ENCODE results near the gene ZNF385D.

ZNF385D gene

DNA sequence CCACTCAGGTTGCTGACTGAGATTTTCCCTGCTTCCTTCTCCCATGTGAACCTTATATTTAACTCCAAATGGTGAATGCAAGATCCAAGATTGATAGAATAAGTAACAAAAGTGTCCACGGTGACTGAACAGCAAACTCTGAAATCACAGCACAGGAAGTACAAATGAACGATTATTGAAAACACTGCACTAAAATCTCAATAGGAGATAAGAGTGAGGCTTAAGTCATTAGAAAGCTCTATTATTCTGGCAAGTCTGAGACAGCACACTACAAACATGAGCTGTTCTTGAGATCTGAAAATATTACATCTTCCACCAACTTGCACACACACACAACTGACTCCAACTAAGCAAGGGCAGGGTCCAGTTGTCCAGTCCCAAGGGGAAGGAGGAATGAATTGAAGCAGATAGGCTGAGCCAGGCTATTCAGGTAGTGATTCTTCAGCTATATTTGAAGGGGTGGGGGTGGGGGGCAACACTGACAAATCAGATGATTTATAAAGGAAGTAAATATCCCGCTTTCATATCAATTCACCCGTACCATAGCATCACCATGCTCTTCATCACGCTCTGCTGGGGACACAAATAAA lies 2.9 kb downstream of the ZNF385D start:
- no peak for DNase-seq

DNA sequence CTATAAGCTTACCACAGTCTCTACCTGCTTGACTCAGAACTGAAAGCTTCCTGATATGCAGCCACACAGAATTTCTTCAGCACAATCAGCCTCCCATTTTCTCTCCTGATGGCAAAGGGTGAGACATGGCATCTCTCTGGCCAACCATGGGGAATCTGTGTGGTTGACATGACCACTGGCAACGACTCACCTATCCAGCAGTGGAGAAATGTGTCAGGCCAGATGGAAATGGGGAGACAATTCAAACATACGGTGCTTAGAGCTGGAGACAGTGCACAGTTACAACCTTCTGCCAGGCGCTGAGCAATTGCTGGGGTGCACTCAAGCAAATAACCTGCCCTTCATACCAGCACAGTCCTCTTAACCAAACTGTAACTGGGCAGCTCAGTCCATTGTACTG lies 3.6 kb downstream of the ZNF385D start:
- DNase-seq, result no peak

DNA sequence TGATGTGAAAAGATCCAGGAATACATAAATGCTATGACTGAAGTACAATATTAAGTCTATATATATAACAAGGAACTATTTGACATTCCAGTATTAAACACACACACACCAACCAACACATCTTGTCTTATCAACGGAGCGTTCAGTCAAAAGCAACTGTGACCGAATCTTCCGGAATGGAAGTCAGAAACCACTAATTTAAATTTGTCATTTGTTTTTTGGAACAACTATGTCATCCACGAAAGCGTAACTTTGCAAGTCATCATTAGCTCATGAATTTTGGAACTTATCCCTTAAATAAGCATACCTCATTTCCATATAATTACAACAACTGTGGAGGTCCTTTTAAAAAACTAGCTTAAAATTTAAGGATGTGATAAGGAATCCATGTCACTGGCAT lies 5.0 kb downstream of the ZNF385D start:
- no peak for DNase-seq

DNA sequence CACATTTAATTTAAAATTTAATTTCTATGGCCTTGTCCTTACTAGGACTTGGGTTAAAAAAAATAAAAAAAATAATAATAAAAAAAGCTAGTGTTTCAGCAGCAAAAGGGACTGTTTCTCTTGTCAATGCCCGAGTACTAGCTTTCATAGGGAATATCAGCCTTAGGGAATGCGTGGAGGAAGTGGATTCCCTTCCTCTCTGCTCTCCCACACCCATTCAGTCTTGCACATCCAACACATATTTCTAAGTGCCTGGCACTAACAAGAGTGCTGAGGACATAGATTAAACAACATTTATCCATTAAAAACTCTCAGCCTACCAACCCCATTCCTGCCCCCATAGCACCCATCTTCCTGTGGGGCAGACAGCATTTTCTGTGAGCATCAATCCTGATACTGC lies 6.2 kb downstream of the ZNF385D start:
- no peak for DNase-seq

DNA sequence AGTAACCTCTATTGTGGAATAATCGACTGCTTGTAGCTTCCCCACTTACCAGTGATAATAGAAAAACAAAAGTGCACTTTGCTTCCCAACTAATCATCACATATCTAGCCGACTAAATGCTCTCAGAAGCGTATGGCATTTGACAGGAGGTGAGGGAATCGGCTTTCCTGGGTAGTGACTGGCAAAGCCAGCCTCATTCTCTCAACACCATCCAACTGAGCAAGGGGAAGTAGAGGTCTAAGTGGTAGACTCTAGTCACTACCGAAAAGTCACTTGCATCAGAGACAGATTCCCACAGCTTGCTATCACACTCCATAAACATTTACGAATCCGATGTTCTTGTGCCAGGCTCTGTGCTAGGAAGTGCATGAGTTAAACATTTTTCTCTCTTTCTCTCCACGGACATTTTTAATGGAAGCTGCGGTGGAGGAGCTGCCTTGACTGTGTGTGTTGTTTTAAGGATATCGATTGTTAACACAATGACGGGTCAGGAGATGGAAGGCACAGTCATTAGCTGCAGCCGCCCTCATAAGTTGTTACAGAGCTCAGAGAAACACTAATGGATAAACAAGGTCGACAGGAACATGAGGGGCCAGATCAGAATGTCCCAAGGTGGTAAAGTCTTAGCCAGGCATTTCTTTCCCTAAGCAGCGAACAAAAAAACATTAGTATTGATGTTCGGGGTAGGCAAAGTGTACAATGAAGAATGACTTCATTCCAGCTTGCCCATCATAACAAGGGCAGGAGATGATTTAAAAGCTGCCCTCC lies 11.9 kb downstream of the ZNF385D start:
- DNase-seq, result no peak

DNA sequence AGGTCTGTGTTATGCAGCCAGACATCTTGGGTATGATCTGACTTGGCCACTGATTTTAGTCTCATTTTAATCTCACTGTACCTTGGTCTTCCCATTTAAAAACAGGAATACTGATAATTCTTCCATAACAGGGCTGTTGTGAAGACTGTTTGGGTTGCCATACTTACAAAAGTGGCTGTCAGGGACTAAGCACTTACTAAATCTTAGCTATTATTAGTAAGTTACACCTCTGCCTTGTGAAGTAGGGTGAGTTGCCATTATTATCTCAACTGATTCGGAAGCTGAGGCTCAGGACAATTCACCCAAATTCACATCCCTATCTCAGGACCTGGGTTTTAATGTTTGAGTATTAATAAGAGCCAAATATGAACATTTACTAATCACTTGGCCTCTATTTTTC lies 12.7 kb downstream of the ZNF385D start:
- no peak for DNase-seq

DNA sequence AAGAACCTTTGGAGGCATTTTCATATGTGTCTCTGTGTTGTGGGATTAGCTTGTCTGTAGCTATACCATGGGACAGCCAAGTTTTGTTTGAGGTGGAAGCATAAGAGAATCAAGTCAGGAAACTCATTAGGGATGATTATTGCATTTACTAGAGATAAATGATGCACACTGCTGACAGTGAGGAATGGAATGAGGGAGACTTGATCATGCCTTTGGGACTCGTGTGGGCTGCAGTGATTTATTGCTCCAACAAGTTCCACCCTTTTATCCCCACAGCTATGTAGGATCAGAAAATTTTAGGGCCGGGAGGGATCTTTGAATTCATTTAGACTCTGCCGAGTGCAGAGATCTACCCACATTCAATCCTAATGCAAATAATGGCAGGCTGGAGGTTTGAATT lies 16.3 kb downstream of the ZNF385D start:
- no peak for DNase-seq

DNA sequence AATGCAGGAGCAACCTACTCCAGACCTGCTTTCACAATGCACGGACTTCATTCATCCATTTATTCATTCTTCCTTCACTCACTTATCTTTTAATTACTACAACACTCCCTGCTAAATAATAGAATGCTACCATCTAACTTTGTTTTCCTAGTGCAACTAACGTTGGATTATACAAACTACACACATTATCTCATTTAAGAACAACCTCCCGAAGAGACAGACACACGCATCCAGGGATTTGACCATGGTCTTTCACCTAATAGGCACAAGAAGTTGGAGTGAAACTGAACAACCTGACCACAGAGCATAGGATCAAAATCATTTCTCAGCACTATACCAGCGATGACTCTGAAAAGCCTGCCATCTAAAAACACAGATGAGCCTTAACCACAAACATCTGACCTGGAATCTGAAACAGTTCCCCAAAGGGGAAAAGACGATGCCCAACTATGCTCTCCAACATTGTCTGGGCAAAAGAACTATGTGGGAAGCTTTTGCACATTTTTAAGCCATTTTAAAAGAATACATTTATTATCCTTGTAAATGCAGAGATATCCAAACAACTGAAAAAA lies 21.0 kb downstream of the ZNF385D start:
- DNase-seq, result no peak

DNA sequence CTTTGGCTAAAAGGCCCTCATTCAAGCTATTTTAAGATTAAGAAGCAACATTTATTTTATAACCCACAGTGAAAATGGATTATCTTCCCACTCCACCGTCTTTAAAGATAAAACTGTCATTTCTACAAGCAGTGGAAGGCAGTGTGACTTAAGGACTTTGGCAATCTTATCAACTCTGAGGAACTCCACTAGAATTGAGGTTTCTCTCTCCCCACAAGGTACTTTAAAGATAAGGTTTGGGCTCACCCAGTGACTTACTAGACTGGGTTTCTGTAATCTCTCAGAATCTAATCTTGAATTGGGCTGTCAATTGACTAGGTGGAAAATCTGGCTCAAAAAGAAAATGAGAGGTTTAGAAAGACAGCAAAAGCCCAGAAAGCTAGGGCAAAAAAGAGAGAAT lies 21.7 kb downstream of the ZNF385D start:
- no peak for DNase-seq

DNA sequence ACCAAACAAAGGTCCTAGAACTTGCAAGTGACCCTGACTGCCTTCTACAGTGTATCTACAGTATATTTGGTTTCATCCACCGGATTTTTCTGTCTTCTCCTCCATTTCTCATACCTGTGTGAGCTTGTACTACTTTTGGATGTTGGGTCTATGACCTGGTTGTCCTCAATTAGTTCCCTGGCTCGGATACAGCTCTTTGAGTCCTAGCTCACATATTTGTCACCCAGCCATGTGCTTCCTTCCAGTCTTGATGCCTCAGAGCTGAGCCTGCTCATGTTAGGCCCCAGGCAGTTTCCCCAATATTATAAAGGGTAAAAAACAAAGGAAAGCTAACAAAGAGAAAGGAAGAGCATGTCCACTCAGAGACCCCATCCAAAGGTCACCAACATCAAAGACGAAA lies 28.2 kb downstream of the ZNF385D start:
- DNase-seq, result no peak

DNA sequence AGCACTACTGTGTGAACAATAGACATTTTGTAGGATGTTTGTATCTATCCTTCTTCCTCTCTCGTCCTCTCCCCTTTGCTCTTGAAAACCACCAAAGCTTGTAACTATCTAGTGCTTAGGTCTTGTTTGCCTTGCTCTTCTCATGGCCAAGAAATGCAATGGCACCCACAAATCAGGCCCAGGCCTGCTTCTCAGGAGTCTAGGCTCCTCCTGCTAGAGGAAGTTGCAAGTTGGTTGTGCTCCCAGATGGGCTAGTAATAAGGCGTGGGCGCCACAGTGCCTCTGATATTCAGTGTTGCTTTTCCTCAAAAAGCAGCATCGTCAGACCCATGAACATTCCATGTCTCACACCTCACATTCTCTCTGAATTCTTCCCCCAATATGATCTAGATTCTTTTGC lies 28.7 kb downstream of the ZNF385D start:
- no peak for DNase-seq

DNA sequence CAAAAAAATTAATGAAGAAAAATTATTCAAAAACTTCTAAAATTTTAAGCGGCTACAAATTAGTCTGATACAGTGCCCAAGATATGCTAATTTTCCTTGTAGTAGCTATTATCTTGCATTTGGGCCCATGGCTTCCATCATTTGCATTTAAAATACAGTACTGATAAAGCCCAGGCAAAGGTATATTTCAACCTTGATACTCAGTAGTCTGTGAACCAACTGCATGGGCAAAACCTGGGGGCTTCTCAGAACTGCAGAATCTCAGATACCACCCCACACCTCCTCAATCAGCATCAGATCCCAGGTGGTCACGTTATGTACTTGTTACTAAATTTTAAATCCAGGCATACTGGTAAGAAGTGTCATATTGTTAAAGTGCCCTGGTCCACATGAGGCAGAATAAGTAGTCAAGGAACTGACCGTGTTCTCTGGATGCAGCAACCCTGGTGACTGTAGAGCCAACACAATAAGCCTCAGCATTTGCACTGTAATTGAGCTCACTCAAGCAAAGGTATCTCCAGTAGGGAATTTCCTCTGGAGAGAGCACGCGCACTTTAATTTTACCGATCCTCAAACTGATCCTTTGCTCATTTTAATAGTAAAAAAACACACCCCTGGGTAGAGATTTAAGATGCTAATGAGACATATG lies 31.9 kb downstream of the ZNF385D start:
- no peak for DNase-seq

DNA sequence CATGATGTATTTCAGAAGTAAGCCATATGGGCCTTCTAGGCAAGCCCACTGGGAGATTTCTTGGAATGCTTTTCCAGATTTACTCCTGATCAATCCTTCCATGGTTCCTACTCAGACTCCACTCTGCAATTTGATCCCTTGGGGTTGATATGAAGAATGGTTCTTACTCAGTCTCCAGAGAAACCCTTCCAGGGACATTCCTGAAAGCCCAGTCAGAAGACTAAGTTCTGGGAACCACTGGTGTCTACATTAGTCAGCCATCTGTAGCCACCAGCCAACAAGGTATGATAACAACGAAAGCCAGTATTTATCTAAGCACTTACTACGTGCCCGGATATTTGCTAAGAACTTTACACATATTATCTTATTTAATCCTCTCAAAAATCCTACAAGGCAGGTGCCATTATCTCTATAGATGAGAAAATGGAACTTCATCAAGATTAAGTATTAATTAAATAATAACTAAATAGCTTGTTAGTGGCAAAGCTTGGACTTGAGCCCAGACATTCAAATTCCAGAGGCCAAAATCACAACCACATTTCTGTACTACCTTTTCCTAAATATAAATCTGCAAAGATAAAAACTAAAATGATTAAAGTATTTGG lies 32.7 kb downstream of the ZNF385D start:
- peak; percentile 20 for DNase-seq

DNA sequence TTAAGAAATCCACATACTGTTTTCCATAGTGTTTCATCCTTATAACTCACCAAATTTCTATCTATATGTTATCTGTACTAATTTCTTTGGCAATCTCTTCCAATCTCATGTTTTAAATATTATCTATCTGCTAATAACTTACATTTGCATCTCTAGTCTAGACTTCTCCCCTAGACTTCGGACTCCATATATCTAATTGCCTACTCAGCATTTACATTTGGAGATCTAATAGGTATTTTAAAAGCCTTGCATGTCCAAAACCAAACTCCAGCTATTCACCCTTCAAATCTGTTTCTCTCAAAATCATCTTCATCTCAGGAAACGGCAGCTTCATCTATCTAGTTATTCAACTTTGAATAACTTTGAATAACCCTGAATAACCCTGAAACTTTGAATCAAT lies 35.3 kb downstream of the ZNF385D start:
- DNase-seq, result no peak

DNA sequence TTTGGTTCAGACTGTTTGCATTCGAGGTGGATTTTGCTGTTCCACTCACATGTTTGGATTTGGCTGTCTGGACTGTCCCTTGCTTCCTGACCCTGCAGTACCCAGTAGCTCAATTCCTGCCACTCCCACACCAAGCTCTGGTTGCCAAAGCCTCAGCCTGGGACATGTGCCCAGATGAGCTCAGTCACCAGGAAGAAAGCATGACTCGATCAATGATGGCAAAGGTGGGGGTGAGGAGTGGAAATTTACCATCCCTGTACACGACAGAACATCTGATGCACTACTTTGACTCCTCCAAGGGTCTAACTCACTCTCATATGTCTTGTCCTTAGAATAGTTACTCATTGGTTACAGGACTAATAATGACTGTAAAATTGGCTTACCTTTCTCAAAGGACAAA lies 45.2 kb downstream of the ZNF385D start:
- no peak for DNase-seq

DNA sequence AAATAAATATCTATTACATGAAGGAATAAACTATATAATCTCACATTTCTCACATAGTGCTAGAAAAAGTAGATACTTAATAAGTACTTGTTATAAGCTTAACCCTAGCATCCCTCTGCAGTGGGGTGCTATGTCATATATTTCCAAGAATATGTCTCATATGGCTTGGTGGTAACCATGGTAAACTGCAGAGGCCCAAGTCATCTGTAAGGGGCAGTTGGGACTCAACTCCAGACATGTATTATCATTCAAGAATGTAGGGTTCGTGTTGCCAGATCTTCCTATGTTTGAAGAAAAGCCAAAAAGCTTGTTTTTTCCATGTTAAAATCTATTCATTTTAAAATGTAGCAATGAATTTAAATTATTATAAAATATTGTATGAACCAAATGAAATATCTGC lies 46.2 kb downstream of the ZNF385D start:
- no peak for DNase-seq

DNA sequence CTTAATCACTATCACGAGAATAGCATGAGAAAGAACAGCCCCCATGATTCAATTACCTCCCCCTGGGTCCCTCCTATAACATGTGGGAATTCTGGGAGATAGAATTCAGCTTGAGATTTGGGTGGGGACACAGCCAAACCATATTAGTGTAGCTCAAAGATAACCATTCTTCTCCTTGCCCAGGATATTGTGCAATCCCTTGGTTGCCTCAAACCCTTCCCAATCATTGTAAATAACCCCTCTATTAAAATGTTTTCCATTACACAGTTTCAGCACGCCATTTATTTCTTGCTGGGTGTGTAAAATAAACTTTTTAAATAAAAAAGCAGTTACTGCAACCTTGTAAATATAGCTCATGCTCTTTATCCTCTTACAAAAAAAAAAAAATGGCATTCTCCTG lies 47.7 kb downstream of the ZNF385D start:
- DNase-seq, result no peak

DNA sequence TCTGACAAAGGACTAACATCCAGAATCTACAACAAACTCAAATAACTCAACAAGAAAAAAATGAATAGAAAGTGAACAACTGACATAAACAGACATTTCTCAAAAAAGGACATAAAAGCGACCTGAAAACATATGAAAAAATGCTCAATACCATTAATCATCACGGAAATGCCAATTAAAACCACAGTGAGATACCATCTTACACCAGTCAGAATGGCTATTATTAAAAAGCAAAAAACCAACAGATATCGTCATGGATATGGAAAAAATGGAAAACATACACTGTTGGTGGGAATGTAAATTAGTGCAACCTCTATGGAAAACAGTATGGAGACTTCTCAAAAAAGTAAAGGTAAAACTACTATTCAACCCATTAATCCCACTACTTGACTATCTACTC lies 53.3 kb downstream of the ZNF385D start:
- no peak for DNase-seq

DNA sequence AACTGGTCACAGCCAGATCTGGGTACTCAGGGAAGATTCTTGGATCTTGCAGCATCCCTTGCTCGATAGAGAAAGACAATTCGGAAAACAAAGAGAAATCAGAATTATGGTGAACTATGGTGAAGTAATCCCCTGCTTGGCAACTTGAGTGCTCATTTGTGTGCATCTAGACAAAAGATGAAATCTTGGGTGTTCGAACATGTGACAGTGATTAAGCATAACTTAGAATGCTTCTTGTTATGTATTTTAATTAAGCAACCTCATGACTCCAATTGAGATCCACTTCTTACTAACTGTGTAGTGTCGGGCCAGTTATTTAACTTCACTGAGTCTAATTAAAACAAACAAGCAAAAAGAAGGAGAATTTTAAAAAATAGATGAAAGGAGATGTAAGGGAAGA lies 56.5 kb downstream of the ZNF385D start:
- DNase-seq, result no peak

DNA sequence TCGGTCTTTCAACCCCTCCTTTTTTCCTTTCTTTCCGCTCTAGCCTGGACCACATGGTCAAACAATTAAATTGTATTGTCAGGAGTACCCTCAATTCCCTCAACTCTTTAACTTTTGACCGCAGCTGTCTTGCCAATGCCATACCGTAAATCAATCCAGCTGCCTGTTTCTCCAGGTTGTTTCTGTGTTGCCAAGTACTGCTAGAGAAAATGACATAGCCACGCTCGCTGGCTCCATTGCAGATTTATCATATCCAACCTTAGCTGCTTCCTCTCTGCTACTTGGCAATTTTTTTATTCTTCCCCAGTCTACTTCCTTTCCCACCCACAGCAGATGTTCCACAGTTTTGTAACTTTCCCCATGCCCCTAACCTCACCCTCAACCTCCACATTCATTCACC lies 60.0 kb downstream of the ZNF385D start:
- DNase-seq, result no peak

DNA sequence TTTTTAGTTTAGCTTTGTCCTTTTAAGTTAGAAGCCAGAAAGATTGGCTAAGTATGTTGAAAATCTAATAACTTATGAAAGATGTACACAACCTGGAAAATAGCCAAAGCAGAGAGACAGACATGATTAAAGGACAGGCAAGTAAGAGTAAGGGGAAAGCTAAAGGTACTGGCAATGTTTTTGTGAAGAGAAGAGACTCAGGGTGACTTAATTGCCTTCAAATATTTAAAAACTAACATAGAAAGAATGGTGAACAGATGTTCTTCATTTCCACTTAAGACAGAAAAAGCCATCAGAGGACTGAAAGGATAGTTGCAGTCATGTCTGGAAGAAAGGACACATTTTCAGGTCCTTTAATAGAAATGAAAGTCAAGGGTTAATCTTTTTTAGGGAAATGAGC lies 68.8 kb downstream of the ZNF385D start:
- DNase-seq, result no peak

DNA sequence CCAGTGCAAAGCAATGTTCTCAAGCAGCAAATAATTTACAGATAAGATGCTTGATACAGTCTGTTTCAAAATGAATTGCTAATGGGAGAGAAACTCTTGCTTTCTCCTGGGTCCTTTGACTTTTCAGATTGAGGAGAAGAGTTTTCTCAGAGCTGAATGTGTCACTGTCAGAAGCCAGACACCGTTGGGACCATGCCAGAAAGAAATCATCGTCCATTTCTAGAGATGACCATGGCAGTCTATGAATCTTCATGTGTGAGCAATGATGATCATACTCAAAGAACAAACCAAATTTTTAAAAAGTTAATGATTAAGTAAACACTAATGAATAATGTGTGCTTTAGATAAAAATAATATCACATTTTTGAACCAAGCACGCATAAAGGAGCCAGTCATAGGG lies 77.6 kb downstream of the ZNF385D start:
- no peak for DNase-seq

DNA sequence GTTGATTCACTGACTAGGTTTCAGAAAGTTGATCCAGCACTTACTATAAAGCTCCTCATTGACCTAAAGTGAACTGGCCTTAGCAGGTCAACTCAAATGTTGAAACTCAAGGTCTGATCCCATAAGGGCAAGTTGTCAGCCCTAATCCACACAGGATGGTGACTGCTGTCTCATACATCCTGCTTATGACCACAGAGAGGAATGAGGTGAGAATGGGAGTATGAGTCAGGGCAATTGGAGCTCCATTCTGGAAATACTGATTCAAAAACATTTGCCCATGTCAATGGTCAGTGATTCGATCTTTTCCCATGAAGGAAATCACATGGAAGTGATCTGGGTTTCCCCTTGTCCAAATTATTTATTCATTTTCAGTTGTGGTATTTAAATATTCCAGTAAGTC lies 78.7 kb downstream of the ZNF385D start:
- no peak for DNase-seq

DNA sequence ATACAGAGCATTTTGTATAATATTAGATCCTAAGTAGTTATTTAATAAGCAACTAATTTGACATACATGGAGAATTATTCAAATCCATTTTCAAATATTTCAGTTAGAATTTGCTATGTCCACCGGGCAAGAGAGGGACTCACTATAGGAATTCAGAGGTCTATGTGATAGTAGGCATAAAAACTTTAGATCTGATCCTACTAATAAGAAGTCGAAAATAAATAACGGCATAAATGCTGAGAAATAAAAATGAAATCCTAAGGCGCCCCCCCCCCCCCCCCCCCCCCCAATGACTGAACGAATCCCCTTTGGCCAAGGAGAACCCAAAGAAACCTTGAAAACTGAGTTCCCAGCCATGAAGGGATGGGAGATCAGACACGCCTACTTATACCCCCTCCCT lies 80.6 kb downstream of the ZNF385D start:
- DNase-seq, result no peak
